K562 (cell line): Measurements from ENCODE around the gene MAP4K4.

ENCODE experiments used
- BHLHE40 ChIP-seq: IDR thresholded peaks from 2 replicates; pipeline ENCODE4 v1.6.1; 2011; ENCODE audit warnings: low read length, improper control_type of control experiment
- EHMT2 ChIP-seq: fragments of 450-650 bp; IDR thresholded peaks from 2 replicates; pipeline ENCODE4 v1.6.1; 2018; ENCODE audit warnings: antibody characterized with exemption
- MCM5 ChIP-seq: fragments of 450-650 bp; IDR thresholded peaks from 2 replicates; pipeline ENCODE4 v1.6.1; 2016; ENCODE audit warnings: low read depth
- MYNN ChIP-seq, 2 experiments: sonication (generic); formaldehyde crosslinking in 1 of 2; IDR thresholded peaks; 2 replicates each; pipeline versions ENCODE4 v1.5.0 to v1.6.1; 2016 to 2020; ENCODE audit warnings: antibody characterized with exemption in 1 of 2, missing genetic modification reagents in 1 of 2
- POLR2A ChIP-seq: fragments of 450-650 bp; conservative IDR thresholded peaks from 2 replicates; pipeline ENCODE4 v1.6.1; 2016
- RAD51 ChIP-seq: fragments of 450-650 bp; IDR thresholded peaks from 2 replicates; pipeline ENCODE4 v1.7.1; 2016; ENCODE audit warnings: low read depth, mild to moderate bottlenecking, borderline replicate concordance
- ZBTB1 ChIP-seq: sonication (generic); formaldehyde crosslinking; IDR thresholded peaks from 2 replicates; pipeline ENCODE4 v1.8.1; 2023; ENCODE audit warnings: missing genetic modification reagents, low read depth, mild to moderate bottlenecking, borderline replicate concordance
- ZFX ChIP-seq: sonication (generic); formaldehyde crosslinking; IDR thresholded peaks from 2 replicates; pipeline ENCODE4 v1.8.0; 2022; ENCODE audit warnings: mild to moderate bottlenecking, missing genetic modification reagents, moderate library complexity
- ZNF140 ChIP-seq: fragments of 250-450 bp; sonication (Bioruptor Pico); IDR thresholded peaks from 2 replicates; pipeline ENCODE4 v1.8.0; 2021; ENCODE audit warnings: moderate library complexity, mild to moderate bottlenecking, inconsistent platforms
- TF ChIP-seq, protein P1 (sequence below), 3 experiments: IDR thresholded peaks in 2 of 3; conservative IDR thresholded peaks in 1 of 3; 2 replicates each; pipeline ENCODE4 v1.5.1; 2011 to 2012; ENCODE audit warnings: low read length in 3 of 3, mild to moderate bottlenecking in 3 of 3, control low read depth in 2 of 3, improper control_type of control experiment in 1 of 3, inconsistent platforms in 1 of 3, low read depth in 1 of 3, mixed read lengths in 1 of 3, moderate library complexity in 1 of 3; ENCODE audit not compliant: insufficient read depth in 2 of 3
- TF ChIP-seq, protein P2 (sequence below), 2 experiments: fragments of 450-650 bp; formaldehyde crosslinking in 1 of 2; IDR thresholded peaks; 2 replicates each; pipeline versions ENCODE4 v1.4.0 to v1.6.1; 2014 to 2020; ENCODE audit warnings: mild to moderate bottlenecking in 2 of 2, borderline replicate concordance in 1 of 2, low read depth in 1 of 2
- TF ChIP-seq, protein P3 (sequence below): sonication (generic); formaldehyde crosslinking; IDR thresholded peaks from 2 replicates; pipeline ENCODE4 v1.8.1; 2023; ENCODE audit warnings: mild to moderate bottlenecking, missing genetic modification reagents
- TF ChIP-seq, protein P4 (sequence below): sonication (generic); formaldehyde crosslinking; IDR thresholded peaks from 2 replicates; pipeline ENCODE4 v1.8.0; 2023; ENCODE audit warnings: mild to moderate bottlenecking, missing genetic modification reagents

DNA sequence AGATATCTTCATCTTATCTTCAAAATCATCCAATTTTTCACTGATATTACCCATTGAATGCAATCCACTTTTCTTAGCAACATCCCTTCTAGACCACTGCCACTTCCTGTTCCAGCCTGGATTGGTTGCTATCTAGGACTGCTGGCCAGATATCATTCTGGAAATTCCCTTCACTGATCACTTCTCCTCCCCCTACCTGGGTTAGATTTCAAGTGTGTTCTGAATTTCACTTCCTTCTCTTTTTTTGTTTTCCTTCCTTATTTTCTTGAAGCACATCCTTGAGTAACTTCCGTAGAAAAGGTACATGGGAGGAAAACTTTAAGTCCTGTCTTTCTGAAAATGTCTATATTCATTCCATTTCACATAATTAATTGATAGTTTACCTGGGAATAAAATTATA, 212.3 kb downstream of the MAP4K4 start:
- TF ChIP-seq RAD51 (no peak), BHLHE40 (no peak), ZNF140 (CRISPR knock-in tag) (no peak), ZBTB1 (CRISPR knock-in tag) (no peak), POLR2A (no peak), MCM5 (no peak), ZFX (CRISPR knock-in tag) (no peak), EHMT2 (no peak), MYNN (IDR thresholded peaks at IDR 0.05) (no peak), MYNN (CRISPR knock-in tag; IDR thresholded peaks at IDR 0.05) (no peak)
- TF ChIP-seq, protein P1, sequence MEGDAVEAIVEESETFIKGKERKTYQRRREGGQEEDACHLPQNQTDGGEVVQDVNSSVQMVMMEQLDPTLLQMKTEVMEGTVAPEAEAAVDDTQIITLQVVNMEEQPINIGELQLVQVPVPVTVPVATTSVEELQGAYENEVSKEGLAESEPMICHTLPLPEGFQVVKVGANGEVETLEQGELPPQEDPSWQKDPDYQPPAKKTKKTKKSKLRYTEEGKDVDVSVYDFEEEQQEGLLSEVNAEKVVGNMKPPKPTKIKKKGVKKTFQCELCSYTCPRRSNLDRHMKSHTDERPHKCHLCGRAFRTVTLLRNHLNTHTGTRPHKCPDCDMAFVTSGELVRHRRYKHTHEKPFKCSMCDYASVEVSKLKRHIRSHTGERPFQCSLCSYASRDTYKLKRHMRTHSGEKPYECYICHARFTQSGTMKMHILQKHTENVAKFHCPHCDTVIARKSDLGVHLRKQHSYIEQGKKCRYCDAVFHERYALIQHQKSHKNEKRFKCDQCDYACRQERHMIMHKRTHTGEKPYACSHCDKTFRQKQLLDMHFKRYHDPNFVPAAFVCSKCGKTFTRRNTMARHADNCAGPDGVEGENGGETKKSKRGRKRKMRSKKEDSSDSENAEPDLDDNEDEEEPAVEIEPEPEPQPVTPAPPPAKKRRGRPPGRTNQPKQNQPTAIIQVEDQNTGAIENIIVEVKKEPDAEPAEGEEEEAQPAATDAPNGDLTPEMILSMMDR (IDR thresholded peaks at IDR 0.05 in 2 of 3, conservative IDR thresholded peaks at IDR 0.05 in 1 of 3; ENCODE audit: insufficient read depth in 2 of 3, low read depth in 1 of 3, low read length in 3 of 3), result no peak
- TF ChIP-seq, protein P2, sequence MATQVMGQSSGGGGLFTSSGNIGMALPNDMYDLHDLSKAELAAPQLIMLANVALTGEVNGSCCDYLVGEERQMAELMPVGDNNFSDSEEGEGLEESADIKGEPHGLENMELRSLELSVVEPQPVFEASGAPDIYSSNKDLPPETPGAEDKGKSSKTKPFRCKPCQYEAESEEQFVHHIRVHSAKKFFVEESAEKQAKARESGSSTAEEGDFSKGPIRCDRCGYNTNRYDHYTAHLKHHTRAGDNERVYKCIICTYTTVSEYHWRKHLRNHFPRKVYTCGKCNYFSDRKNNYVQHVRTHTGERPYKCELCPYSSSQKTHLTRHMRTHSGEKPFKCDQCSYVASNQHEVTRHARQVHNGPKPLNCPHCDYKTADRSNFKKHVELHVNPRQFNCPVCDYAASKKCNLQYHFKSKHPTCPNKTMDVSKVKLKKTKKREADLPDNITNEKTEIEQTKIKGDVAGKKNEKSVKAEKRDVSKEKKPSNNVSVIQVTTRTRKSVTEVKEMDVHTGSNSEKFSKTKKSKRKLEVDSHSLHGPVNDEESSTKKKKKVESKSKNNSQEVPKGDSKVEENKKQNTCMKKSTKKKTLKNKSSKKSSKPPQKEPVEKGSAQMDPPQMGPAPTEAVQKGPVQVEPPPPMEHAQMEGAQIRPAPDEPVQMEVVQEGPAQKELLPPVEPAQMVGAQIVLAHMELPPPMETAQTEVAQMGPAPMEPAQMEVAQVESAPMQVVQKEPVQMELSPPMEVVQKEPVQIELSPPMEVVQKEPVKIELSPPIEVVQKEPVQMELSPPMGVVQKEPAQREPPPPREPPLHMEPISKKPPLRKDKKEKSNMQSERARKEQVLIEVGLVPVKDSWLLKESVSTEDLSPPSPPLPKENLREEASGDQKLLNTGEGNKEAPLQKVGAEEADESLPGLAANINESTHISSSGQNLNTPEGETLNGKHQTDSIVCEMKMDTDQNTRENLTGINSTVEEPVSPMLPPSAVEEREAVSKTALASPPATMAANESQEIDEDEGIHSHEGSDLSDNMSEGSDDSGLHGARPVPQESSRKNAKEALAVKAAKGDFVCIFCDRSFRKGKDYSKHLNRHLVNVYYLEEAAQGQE (IDR thresholded peaks at IDR 0.05; ENCODE audit: borderline replicate concordance), result no peak
- TF ChIP-seq, protein P2 (CRISPR knock-in tag; IDR thresholded peaks at IDR 0.05; ENCODE audit: low read depth), result no peak
- TF ChIP-seq, protein P3, sequence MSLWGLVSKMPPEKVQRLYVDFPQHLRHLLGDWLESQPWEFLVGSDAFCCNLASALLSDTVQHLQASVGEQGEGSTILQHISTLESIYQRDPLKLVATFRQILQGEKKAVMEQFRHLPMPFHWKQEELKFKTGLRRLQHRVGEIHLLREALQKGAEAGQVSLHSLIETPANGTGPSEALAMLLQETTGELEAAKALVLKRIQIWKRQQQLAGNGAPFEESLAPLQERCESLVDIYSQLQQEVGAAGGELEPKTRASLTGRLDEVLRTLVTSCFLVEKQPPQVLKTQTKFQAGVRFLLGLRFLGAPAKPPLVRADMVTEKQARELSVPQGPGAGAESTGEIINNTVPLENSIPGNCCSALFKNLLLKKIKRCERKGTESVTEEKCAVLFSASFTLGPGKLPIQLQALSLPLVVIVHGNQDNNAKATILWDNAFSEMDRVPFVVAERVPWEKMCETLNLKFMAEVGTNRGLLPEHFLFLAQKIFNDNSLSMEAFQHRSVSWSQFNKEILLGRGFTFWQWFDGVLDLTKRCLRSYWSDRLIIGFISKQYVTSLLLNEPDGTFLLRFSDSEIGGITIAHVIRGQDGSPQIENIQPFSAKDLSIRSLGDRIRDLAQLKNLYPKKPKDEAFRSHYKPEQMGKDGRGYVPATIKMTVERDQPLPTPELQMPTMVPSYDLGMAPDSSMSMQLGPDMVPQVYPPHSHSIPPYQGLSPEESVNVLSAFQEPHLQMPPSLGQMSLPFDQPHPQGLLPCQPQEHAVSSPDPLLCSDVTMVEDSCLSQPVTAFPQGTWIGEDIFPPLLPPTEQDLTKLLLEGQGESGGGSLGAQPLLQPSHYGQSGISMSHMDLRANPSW (CRISPR knock-in tag), result no peak
- TF ChIP-seq, protein P4, sequence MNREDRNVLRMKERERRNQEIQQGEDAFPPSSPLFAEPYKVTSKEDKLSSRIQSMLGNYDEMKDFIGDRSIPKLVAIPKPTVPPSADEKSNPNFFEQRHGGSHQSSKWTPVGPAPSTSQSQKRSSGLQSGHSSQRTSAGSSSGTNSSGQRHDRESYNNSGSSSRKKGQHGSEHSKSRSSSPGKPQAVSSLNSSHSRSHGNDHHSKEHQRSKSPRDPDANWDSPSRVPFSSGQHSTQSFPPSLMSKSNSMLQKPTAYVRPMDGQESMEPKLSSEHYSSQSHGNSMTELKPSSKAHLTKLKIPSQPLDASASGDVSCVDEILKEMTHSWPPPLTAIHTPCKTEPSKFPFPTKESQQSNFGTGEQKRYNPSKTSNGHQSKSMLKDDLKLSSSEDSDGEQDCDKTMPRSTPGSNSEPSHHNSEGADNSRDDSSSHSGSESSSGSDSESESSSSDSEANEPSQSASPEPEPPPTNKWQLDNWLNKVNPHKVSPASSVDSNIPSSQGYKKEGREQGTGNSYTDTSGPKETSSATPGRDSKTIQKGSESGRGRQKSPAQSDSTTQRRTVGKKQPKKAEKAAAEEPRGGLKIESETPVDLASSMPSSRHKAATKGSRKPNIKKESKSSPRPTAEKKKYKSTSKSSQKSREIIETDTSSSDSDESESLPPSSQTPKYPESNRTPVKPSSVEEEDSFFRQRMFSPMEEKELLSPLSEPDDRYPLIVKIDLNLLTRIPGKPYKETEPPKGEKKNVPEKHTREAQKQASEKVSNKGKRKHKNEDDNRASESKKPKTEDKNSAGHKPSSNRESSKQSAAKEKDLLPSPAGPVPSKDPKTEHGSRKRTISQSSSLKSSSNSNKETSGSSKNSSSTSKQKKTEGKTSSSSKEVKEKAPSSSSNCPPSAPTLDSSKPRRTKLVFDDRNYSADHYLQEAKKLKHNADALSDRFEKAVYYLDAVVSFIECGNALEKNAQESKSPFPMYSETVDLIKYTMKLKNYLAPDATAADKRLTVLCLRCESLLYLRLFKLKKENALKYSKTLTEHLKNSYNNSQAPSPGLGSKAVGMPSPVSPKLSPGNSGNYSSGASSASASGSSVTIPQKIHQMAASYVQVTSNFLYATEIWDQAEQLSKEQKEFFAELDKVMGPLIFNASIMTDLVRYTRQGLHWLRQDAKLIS (CRISPR knock-in tag), result no peak
